Erythroblast (primary cell): Measurements from ENCODE around the gene TRA2A.

Experiments used
- GATA1 ChIP-seq: IDR thresholded peaks from 2 replicates; pipeline ENCODE4 v1.6.1; 2011; ENCODE audit warnings: low read depth, mild to moderate bottlenecking, control low read depth, low read length, moderate library complexity
- POLR2A ChIP-seq: IDR thresholded peaks from 2 replicates; pipeline ENCODE4 v1.6.1; 2011; ENCODE audit warnings: mild to moderate bottlenecking, low read length

- TF ChIP-seq POLR2A (no peak), GATA1 (no peak)
These were observed 1.4 kb downstream of the TRA2A start for GRCh38 chr7:23530405-23530804.
